Measurements from ENCODE around the gene APBA2. TPM values are rescaled to one million over a fixed set of nuclear protein-coding genes. Genes with fewer than 3 reads are reported as not detected.

APBA2 gene
- polyA plus RNA-seq, 4 donors, result 0.67 to 3.2 (median 1.8) TPM

- no peak for FAIRE-seq
- no peaks in the 10 kb centered on the region for H3K9me3 ChIP-seq (ENCODE audit: control insufficient read depth in 2 of 2, insufficient read depth in 1 of 2, low read depth in 1 of 2, low read length in 1 of 2)
- H3K27me3 ChIP-seq (ENCODE audit: control insufficient read depth in 3 of 3, insufficient read depth in 3 of 3, low read length in 3 of 3), result no peaks in the 10 kb centered on the region
Measured at GRCh38 chr15:29031502-29032228, 145.9 kb downstream of the APBA2 start.

GRCh38 chr15:29032229-29032625, 146.5 kb downstream of the APBA2 start:
- no peak overlapping the region for H3K27ac ChIP-seq (ENCODE audit: low read depth in 1 of 3, low read length in 2 of 3)
- H3K27me3 ChIP-seq (ENCODE audit: control insufficient read depth in 3 of 3, insufficient read depth in 3 of 3, low read length in 3 of 3), result no peaks in the 10 kb centered on the region
- FAIRE-seq (no peak), DNase-seq (no peak)
- H3K36me3 ChIP-seq (ENCODE audit: control insufficient read depth in 3 of 3, insufficient read depth in 2 of 3, low read depth in 1 of 3, low read length in 3 of 3), result no peaks in the 10 kb centered on the region
- WGBS, 3 donors, result 61 to 81% (median 73%) methylated on average over 4 of the region's 4 CpGs
- no peaks in the 10 kb centered on the region for H3K4me1 ChIP-seq (ENCODE audit: control insufficient read depth in 3 of 3, insufficient read depth in 2 of 3, low read depth in 1 of 3, low read length in 2 of 3)
- no peaks in the 10 kb centered on the region for H3K9me3 ChIP-seq (ENCODE audit: control insufficient read depth in 2 of 2, insufficient read depth in 1 of 2, low read depth in 1 of 2, low read length in 1 of 2)
- no peak overlapping the region for H3K4me3 ChIP-seq (ENCODE audit: low read depth in 1 of 3, low read length in 3 of 3)

More at GRCh38 chr15:29031502-29032228, 145.9 kb downstream of the APBA2 start:
- Histone ChIP-seq H3K27ac (ENCODE audit: low read depth in 1 of 3, low read length in 2 of 3) (no peak overlapping the region), H3K4me1 (ENCODE audit: control insufficient read depth in 3 of 3, insufficient read depth in 2 of 3, low read depth in 1 of 3, low read length in 2 of 3) (no peaks in the 10 kb centered on the region), H3K36me3 (ENCODE audit: control insufficient read depth in 3 of 3, insufficient read depth in 2 of 3, low read depth in 1 of 3, low read length in 3 of 3) (no peaks in the 10 kb centered on the region), H3K4me3 (ENCODE audit: low read depth in 1 of 3, low read length in 3 of 3) (no peak overlapping the region)
- 80 to 84% (median 80%) methylated on average over 3 of the region's 3 CpGs for WGBS, 3 donors
- peak in 1 of 2 donors; percentile 8 for DNase-seq

GRCh38 chr15:29032751-29033150, 147.0 kb downstream of the APBA2 start:
- no peak for FAIRE-seq
- H3K27ac ChIP-seq (ENCODE audit: low read depth in 1 of 3, low read length in 2 of 3), result no peak overlapping the region
- H3K4me3 ChIP-seq (ENCODE audit: low read depth in 1 of 3, low read length in 3 of 3), result no peak overlapping the region
- WGBS, 3 donors, result 73 to 88% (median 75%) methylated on average over 5 of the region's 5 CpGs
- H3K36me3 ChIP-seq (ENCODE audit: control insufficient read depth in 3 of 3, insufficient read depth in 2 of 3, low read depth in 1 of 3, low read length in 3 of 3), result no peaks in the 10 kb centered on the region
- no peaks in the 10 kb centered on the region for H3K9me3 ChIP-seq (ENCODE audit: control insufficient read depth in 2 of 2, insufficient read depth in 1 of 2, low read depth in 1 of 2, low read length in 1 of 2)
- H3K27me3 ChIP-seq (ENCODE audit: control insufficient read depth in 3 of 3, insufficient read depth in 3 of 3, low read length in 3 of 3), result no peaks in the 10 kb centered on the region
- no peak for DNase-seq
- no peaks in the 10 kb centered on the region for H3K4me1 ChIP-seq (ENCODE audit: control insufficient read depth in 3 of 3, insufficient read depth in 2 of 3, low read depth in 1 of 3, low read length in 2 of 3)

- Histone ChIP-seq H3K27ac (ENCODE audit: low read depth in 1 of 3, low read length in 2 of 3) (no peak overlapping the region), H3K4me3 (ENCODE audit: low read depth in 1 of 3, low read length in 3 of 3) (no peak overlapping the region), H3K9me3 (ENCODE audit: control insufficient read depth in 2 of 2, insufficient read depth in 1 of 2, low read depth in 1 of 2, low read length in 1 of 2) (no peaks in the 10 kb centered on the region), H3K36me3 (ENCODE audit: control insufficient read depth in 3 of 3, insufficient read depth in 2 of 3, low read depth in 1 of 3, low read length in 3 of 3) (no peaks in the 10 kb centered on the region), H3K4me1 (ENCODE audit: control insufficient read depth in 3 of 3, insufficient read depth in 2 of 3, low read depth in 1 of 3, low read length in 2 of 3) (no peaks in the 10 kb centered on the region), H3K27me3 (ENCODE audit: control insufficient read depth in 3 of 3, insufficient read depth in 3 of 3, low read length in 3 of 3) (no peaks in the 10 kb centered on the region)
- FAIRE-seq (no peak), DNase-seq (no peak)
- 45 to 66% (median 47%) methylated on average over 3 of the region's 3 CpGs for WGBS, 3 donors
Measured at GRCh38 chr15:29034151-29034550, 148.4 kb downstream of the APBA2 start.

- Histone ChIP-seq H3K36me3 (ENCODE audit: control insufficient read depth in 3 of 3, insufficient read depth in 2 of 3, low read depth in 1 of 3, low read length in 3 of 3) (no peaks in the 10 kb centered on the region), H3K27ac (ENCODE audit: low read depth in 1 of 3, low read length in 2 of 3) (no peak overlapping the region), H3K9me3 (ENCODE audit: control insufficient read depth in 2 of 2, insufficient read depth in 1 of 2, low read depth in 1 of 2, low read length in 1 of 2) (no peaks in the 10 kb centered on the region), H3K4me3 (ENCODE audit: low read depth in 1 of 3, low read length in 3 of 3) (no peak overlapping the region), H3K27me3 (ENCODE audit: control insufficient read depth in 3 of 3, insufficient read depth in 3 of 3, low read length in 3 of 3) (no peaks in the 10 kb centered on the region), H3K4me1 (ENCODE audit: control insufficient read depth in 3 of 3, insufficient read depth in 2 of 3, low read depth in 1 of 3, low read length in 2 of 3) (no peaks in the 10 kb centered on the region)
- DNase-seq, result no peak
- 58 to 83% (median 71%) methylated on average over 4 of the region's 4 CpGs for WGBS, 3 donors
- no peak for FAIRE-seq
Measured at GRCh38 chr15:29034593-29035335, 149.0 kb downstream of the APBA2 start.

GRCh38 chr15:29035336-29036285, 149.8 kb downstream of the APBA2 start:
- no peak overlapping the region for H3K27ac ChIP-seq (ENCODE audit: low read depth in 1 of 3, low read length in 2 of 3)
- 53 to 76% (median 59%) methylated on average over 14 of the region's 14 CpGs for WGBS, 3 donors
- no peaks in the 10 kb centered on the region for H3K36me3 ChIP-seq (ENCODE audit: control insufficient read depth in 3 of 3, insufficient read depth in 2 of 3, low read depth in 1 of 3, low read length in 3 of 3)
- H3K4me1 ChIP-seq (ENCODE audit: control insufficient read depth in 3 of 3, insufficient read depth in 2 of 3, low read depth in 1 of 3, low read length in 2 of 3), result no peaks in the 10 kb centered on the region
- H3K9me3 ChIP-seq (ENCODE audit: control insufficient read depth in 2 of 2, insufficient read depth in 1 of 2, low read depth in 1 of 2, low read length in 1 of 2), result no peaks in the 10 kb centered on the region
- H3K27me3 ChIP-seq (ENCODE audit: control insufficient read depth in 3 of 3, insufficient read depth in 3 of 3, low read length in 3 of 3), result no peaks in the 10 kb centered on the region
- no peak overlapping the region for H3K4me3 ChIP-seq (ENCODE audit: low read depth in 1 of 3, low read length in 3 of 3)
- DNase-seq (peak in 1 of 2 donors; percentile 3), FAIRE-seq (no peak)

- H3K9me3 ChIP-seq (ENCODE audit: control insufficient read depth in 2 of 2, insufficient read depth in 1 of 2, low read depth in 1 of 2, low read length in 1 of 2), result no peaks in the 10 kb centered on the region
- 54 to 71% (median 59%) methylated on average over 9 of the region's 9 CpGs for WGBS, 3 donors
- FAIRE-seq (no peak), DNase-seq (no peak)
- no peak overlapping the region for H3K4me3 ChIP-seq (ENCODE audit: low read depth in 1 of 3, low read length in 3 of 3)
- H3K27ac ChIP-seq (ENCODE audit: low read depth in 1 of 3, low read length in 2 of 3), result no peak overlapping the region
- H3K4me1 ChIP-seq (ENCODE audit: control insufficient read depth in 3 of 3, insufficient read depth in 2 of 3, low read depth in 1 of 3, low read length in 2 of 3), result no peaks in the 10 kb centered on the region
- H3K27me3 ChIP-seq (ENCODE audit: control insufficient read depth in 3 of 3, insufficient read depth in 3 of 3, low read length in 3 of 3), result no peaks in the 10 kb centered on the region
- no peaks in the 10 kb centered on the region for H3K36me3 ChIP-seq (ENCODE audit: control insufficient read depth in 3 of 3, insufficient read depth in 2 of 3, low read depth in 1 of 3, low read length in 3 of 3)
Measured at GRCh38 chr15:29037997-29038705, 152.4 kb downstream of the APBA2 start.

All from small intestine (tissue), 7 donors.